ENCODE data around the gene AUTS2. TPM values are rescaled to one million over a fixed set of nuclear protein-coding genes. Genes with fewer than 3 reads are reported as not detected.

Gene AUTS2
- total RNA-seq, 1 experiment from 2014 or later = 42.1 TPM

DNA sequence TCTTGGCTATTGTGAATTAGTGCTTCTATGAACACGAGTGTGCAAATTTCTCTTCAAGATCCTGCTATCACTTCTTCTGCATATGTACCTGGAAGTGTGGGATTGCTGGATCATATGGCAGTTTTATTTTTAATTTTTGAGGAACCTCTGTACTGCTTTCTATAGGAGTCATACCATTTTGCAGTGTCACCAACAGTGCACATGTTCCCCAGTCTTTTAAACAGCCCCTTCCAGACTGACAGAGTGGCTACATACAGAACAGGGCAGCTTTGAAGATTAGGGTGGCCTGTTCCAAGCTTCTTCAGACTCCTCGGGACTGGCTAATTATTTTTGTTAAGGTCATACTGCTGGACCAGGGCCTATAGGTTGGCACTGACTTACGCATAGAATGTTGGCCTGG is 82.9 kb downstream of the AUTS2 start:
- no peaks in the 10 kb centered on the region for H3K36me3 ChIP-seq (ENCODE audit: insufficient read depth, low read length, poor library complexity, severe bottlenecking)
- no peak for DNase-seq (ENCODE audit: low spot score)
- no peaks in the 10 kb centered on the region for H3K27me3 ChIP-seq (replicated peaks; ENCODE audit: insufficient read depth, low read depth, low read length, poor library complexity)
- no TSS peak for BruUV-seq (replicated peaks)
- H3K4me1 ChIP-seq (ENCODE audit: insufficient read depth, low read length, poor library complexity, severe bottlenecking) = peaks cover 29% of the 10 kb centered on the region
- intact Hi-C loops (cut with micrococcal nuclease; ENCODE audit: unreplicated experiment) = no loop called here
- TF ChIP-seq, protein P1, sequence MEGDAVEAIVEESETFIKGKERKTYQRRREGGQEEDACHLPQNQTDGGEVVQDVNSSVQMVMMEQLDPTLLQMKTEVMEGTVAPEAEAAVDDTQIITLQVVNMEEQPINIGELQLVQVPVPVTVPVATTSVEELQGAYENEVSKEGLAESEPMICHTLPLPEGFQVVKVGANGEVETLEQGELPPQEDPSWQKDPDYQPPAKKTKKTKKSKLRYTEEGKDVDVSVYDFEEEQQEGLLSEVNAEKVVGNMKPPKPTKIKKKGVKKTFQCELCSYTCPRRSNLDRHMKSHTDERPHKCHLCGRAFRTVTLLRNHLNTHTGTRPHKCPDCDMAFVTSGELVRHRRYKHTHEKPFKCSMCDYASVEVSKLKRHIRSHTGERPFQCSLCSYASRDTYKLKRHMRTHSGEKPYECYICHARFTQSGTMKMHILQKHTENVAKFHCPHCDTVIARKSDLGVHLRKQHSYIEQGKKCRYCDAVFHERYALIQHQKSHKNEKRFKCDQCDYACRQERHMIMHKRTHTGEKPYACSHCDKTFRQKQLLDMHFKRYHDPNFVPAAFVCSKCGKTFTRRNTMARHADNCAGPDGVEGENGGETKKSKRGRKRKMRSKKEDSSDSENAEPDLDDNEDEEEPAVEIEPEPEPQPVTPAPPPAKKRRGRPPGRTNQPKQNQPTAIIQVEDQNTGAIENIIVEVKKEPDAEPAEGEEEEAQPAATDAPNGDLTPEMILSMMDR (conservative IDR thresholded peaks at IDR 0.05; ENCODE audit: low read depth, low read length) = no peak
- no peak for TF ChIP-seq EZH2 (IDR thresholded peaks at IDR 0.05; ENCODE audit: borderline replicate concordance, low read depth, low read length, poor library complexity, severe bottlenecking)
- CTCF ChIA-PET = no interaction called here
- H3K4me3 ChIP-seq (ENCODE audit: low read depth, low read length, poor library complexity, severe bottlenecking) = no peak overlapping the region
- POLR2A ChIA-PET (ENCODE audit: low non-redundant PET) = no interaction called here
- no peak overlapping the region for H3K27ac ChIP-seq (ENCODE audit: low read depth, low read length, poor library complexity, severe bottlenecking)
- no peaks in the 10 kb centered on the region for H3K9me3 ChIP-seq (ENCODE audit: low read depth, low read length, poor library complexity, severe bottlenecking)

DNA sequence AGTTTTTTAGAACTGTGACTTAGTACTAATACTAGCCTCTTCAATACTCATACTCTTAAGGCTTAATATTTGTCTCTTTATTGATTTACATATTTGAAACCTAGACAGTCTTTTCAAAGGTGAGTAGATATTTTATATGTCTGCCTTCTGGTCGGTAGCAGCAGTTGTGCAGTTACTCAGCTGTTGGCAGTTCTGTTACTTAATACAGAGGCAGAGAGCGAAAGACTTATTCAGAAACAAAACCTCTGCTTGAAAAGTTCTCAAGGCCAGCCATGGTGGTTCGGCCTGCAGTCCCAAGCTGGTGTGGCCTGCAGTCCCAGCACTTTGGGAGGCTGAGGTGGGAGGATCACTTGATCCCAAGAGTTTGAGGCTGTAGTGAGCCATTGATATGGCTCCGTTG is 84.2 kb downstream of the AUTS2 start:
- Histone ChIP-seq H3K9me3 (ENCODE audit: low read depth, low read length, poor library complexity, severe bottlenecking) (no peaks in the 10 kb centered on the region), H3K27ac (ENCODE audit: low read depth, low read length, poor library complexity, severe bottlenecking) (no peak overlapping the region), H3K4me1 (ENCODE audit: insufficient read depth, low read length, poor library complexity, severe bottlenecking) (peaks cover 34% of the 10 kb centered on the region), H3K27me3 (replicated peaks; ENCODE audit: insufficient read depth, low read depth, low read length, poor library complexity) (no peaks in the 10 kb centered on the region), H3K36me3 (ENCODE audit: insufficient read depth, low read length, poor library complexity, severe bottlenecking) (no peaks in the 10 kb centered on the region), H3K4me3 (ENCODE audit: low read depth, low read length, poor library complexity, severe bottlenecking) (no peak overlapping the region)
- ChIA-PET POLR2A (ENCODE audit: low non-redundant PET) (no interaction called here), CTCF (no interaction called here)
- DNase-seq (ENCODE audit: low spot score) = no peak
- no TSS peak for BruUV-seq (replicated peaks)
- intact Hi-C loops (cut with micrococcal nuclease; ENCODE audit: unreplicated experiment) = no loop called here
- no peak for TF ChIP-seq EZH2 (IDR thresholded peaks at IDR 0.05; ENCODE audit: borderline replicate concordance, low read depth, low read length, poor library complexity, severe bottlenecking)
- TF ChIP-seq, protein P1 (conservative IDR thresholded peaks at IDR 0.05; ENCODE audit: low read depth, low read length) = no peak

DNA sequence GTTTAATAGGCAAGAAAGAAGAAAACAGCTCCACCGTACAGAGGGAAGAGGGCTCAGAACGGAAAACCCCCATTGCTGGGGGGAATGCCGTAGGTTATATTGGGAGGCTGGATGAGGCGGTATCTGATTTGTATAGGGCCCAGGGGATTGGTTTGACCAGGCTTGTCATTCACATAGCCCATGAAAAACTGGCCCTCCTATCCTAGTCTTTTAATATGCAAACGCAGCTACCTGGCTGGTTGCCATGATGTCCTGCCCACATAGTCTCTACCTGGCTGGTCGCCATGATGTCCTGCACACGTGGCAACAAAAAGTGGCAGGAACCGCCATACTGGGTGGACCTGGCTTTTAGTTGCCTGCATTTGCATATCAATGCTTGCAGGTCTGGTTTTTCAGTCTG is 84.7 kb downstream of the AUTS2 start:
- Histone ChIP-seq H3K27ac (ENCODE audit: low read depth, low read length, poor library complexity, severe bottlenecking) (no peak overlapping the region), H3K4me1 (ENCODE audit: insufficient read depth, low read length, poor library complexity, severe bottlenecking) (peaks cover 39% of the 10 kb centered on the region), H3K27me3 (replicated peaks; ENCODE audit: insufficient read depth, low read depth, low read length, poor library complexity) (no peaks in the 10 kb centered on the region), H3K4me3 (ENCODE audit: low read depth, low read length, poor library complexity, severe bottlenecking) (no peak overlapping the region), H3K9me3 (ENCODE audit: low read depth, low read length, poor library complexity, severe bottlenecking) (no peaks in the 10 kb centered on the region), H3K36me3 (ENCODE audit: insufficient read depth, low read length, poor library complexity, severe bottlenecking) (no peaks in the 10 kb centered on the region)
- no TSS peak for BruUV-seq (replicated peaks)
- no peak for DNase-seq (ENCODE audit: low spot score)
- no peak for TF ChIP-seq EZH2 (IDR thresholded peaks at IDR 0.05; ENCODE audit: borderline replicate concordance, low read depth, low read length, poor library complexity, severe bottlenecking)
- TF ChIP-seq, protein P1 (conservative IDR thresholded peaks at IDR 0.05; ENCODE audit: low read depth, low read length) = no peak
- ChIA-PET CTCF (no interaction called here), POLR2A (ENCODE audit: low non-redundant PET) (no interaction called here)
- intact Hi-C loops (cut with micrococcal nuclease; ENCODE audit: unreplicated experiment) = no loop called here

All from A673 (cell line).